Ovary (tissue), 9 donors: ENCODE measurements around the gene DMAC2L. TPM values are rescaled to one million over a fixed set of nuclear protein-coding genes. Genes with fewer than 3 reads are reported as not detected.

Experiments used
- DNase-seq, 5 donors: peaks; one replicate each; pipeline ENCODE4 v3.0.0-alpha.2; 2019 to 2020
- H3K27ac ChIP-seq, 2 donors: fragments of 200-600 bp; one replicate each; pipeline versions ENCODE4 v1.5.1 to v1.8.0; 2019 to 2022
- H3K27me3 ChIP-seq: fragments of 200-600 bp; one replicate; pipeline ENCODE4 v1.8.0; 2022
- H3K36me3 ChIP-seq: fragments of 200-600 bp; sonication (generic); one replicate; pipeline ENCODE4 v1.5.1; 2019
- H3K4me1 ChIP-seq: one replicate; pipeline ENCODE4 v1.8.1; 2013; ENCODE audit warnings: mild to moderate bottlenecking, moderate library complexity; ENCODE audit not compliant: insufficient read depth
- H3K4me3 ChIP-seq: fragments of 200-600 bp; sonication (generic); one replicate; pipeline ENCODE4 v1.5.1; 2017
- H3K9me3 ChIP-seq, 2 donors: fragments of 200-600 bp in 1 of 2; sonication (generic) in 1 of 2; one replicate each; pipeline versions ENCODE4 v1.5.1 to v1.8.1; 2013 to 2019; ENCODE audit warnings: mild to moderate bottlenecking in 1 of 2, moderate library complexity in 1 of 2
- CTCF ChIP-seq, 3 donors: fragments of 450-650 bp in 2 of 3; fragments of 200-600 bp in 1 of 3; IDR thresholded peaks; one replicate each; pipeline versions ENCODE4 v1.5.1 to v1.8.0; 2016 to 2022; ENCODE audit warnings: antibody characterized with exemption in 3 of 3, mild to moderate bottlenecking in 1 of 3
- EP300 ChIP-seq: sonication (generic); formaldehyde crosslinking; IDR thresholded peaks from one replicate; pipeline ENCODE4 v1.6.1; 2017; ENCODE audit warnings: antibody characterized with exemption
- POLR2A ChIP-seq: fragments of 450-650 bp; IDR thresholded peaks from one replicate; pipeline ENCODE4 v1.6.1; 2017; ENCODE audit warnings: antibody characterized with exemption, mild to moderate bottlenecking, moderate library complexity
- WGBS, 3 donors: extraction: QIAGEN DNeasy Blood & Tissue Kit in 1 of 3; methylation state at CpG; one replicate each; pipeline versions ENCODE4 v1.1.5 to v1.1.7; 2013 to 2017; 5-methylcytosine and 5-hydroxymethylcytosine counted together
- intact Hi-C, 4 donors: fragments of 100-400 bp; cut with DNase I; formaldehyde crosslinking; loops; one replicate each; pipeline versions ENCODE4 v1.11.0 to v1.15.1; 2022 to 2023
- polyA plus RNA-seq, 2 donors: library from polyadenylated mRNA; stranded (reverse); fragments of 200-250 nt in 1 of 2; fragments of 350-450 nt in 1 of 2; fragmentation: Illumina TruSeq in 1 of 2; extraction: RNeasy Lipid Tissue Mini Kit (QIAGEN cat#74804) in 1 of 2; gene quantifications; one replicate each; pipeline ENCODE4 v1.2.3, GENCODE V29; 2013 to 2014
- total RNA-seq, 7 donors: library from RNA; depleted of rRNA in 2 of 7; stranded (reverse); fragments of >200 nt in 2 of 7; fragmentation: NEBNext Ultra II Directional in 3 of 7; extraction: Animal tissue kit (Norgen Biotek cat#: 25700) in 3 of 7; gene quantifications; one replicate each; pipeline versions ENCODE4 v1.1.0 to v1.2.4, GENCODE V29; 2016 to 2023
- donor health status: DM: no; HTN: no; CAD: no; lungs with moderate emphysema.
- donor health status: DM: no; HTN: no; CAD: no.
- donor health status: Bipolar disorder and iron deficiency.
- donor health status: DM: yes; HTN: yes; CAD: no.
- donor health status: DM: no; HTN: no; CAD: no.
- donor health status: DM: yes; HTN: yes; CAD: no.

Gene DMAC2L
- total and polyA plus RNA-seq, 9 donors, result 5.1 to 19.8 (median 12.9) TPM

- intact Hi-C loops, result no loop called here
- DNase-seq, result no peak
- H3K9me3 ChIP-seq, result no peaks in the 10 kb centered on the region
- 96 to 100% (median 99%) methylated on average over 2 of the region's 2 CpGs for WGBS, 3 donors
- H3K4me1 ChIP-seq, result no peaks in the 10 kb centered on the region
- no peaks in the 10 kb centered on the region for H3K36me3 ChIP-seq
- TF ChIP-seq CTCF (IDR thresholded peaks at IDR 0.05), result no peak
- no peak for TF ChIP-seq POLR2A
- TF ChIP-seq EP300, result no peak
- H3K27ac ChIP-seq, result no peak overlapping the region
- no peaks in the 10 kb centered on the region for H3K27me3 ChIP-seq
- no peak overlapping the region for H3K4me3 ChIP-seq
Observed at GRCh38 chr14:50299585-50299984, 12.5 kb upstream of the DMAC2L start.

GRCh38 chr14:50301914-50302313 lies 10.2 kb upstream of the DMAC2L start:
- intact Hi-C loops, result no loop called here
- Histone ChIP-seq H3K4me3 (no peak overlapping the region), H3K27ac (no peak overlapping the region), H3K36me3 (no peaks in the 10 kb centered on the region), H3K4me1 (no peaks in the 10 kb centered on the region), H3K9me3 (no peaks in the 10 kb centered on the region), H3K27me3 (no peaks in the 10 kb centered on the region)
- DNase-seq, result no peak
- TF ChIP-seq CTCF (IDR thresholded peaks at IDR 0.05) (no peak), EP300 (no peak), POLR2A (no peak)

GRCh38 chr14:50303744-50304471 lies 8.2 kb upstream of the DMAC2L start:
- TF ChIP-seq POLR2A (no peak), CTCF (IDR thresholded peaks at IDR 0.05) (no peak), EP300 (no peak)
- Histone ChIP-seq H3K4me3 (no peak overlapping the region), H3K4me1 (no peaks in the 10 kb centered on the region), H3K36me3 (no peaks in the 10 kb centered on the region), H3K9me3 (no peaks in the 10 kb centered on the region), H3K27ac (no peak overlapping the region), H3K27me3 (no peaks in the 10 kb centered on the region)
- WGBS, 3 donors, result 92 to 96% (median 94%) methylated on average over 8 of the region's 8 CpGs
- intact Hi-C loops, result no loop called here
- DNase-seq, result no peak

DNA sequence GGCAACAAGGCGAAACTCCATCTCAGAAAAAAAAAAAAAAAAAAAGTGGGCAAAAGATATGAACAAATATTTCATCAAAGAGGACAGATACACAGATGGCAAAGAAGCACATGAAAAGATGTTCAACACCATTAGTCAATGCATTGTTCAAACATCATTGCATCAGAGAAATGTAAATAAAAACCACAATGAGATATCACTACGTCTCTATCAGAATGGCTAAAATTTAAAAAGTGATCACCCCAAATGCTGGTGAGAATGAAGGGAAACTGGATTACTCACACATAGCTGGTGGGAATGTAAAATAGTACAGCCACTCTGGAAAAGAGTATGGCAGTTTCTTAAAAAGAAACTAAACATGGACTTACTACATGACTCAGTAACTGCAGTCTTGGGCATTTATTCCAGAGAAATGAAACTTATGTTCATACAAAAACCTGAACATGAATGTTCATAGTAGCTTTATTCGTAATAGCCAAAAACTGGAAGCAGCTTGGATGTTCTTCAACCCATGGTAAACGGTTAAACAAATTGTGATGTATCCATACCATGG lies 3.7 kb upstream of the DMAC2L start:
- intact Hi-C loops, result no loop called here
- H3K4me1 ChIP-seq, result no peaks in the 10 kb centered on the region

More for the DNA sequence above, 3.7 kb upstream of the DMAC2L start:
- Histone ChIP-seq H3K9me3 (no peaks in the 10 kb centered on the region), H3K36me3 (no peaks in the 10 kb centered on the region), H3K27me3 (no peaks in the 10 kb centered on the region), H3K4me3 (no peak overlapping the region), H3K27ac (no peak overlapping the region)
- WGBS, 3 donors, result 77 to 84% (median 82%) methylated on average over 4 of the region's 4 CpGs
- TF ChIP-seq CTCF (IDR thresholded peaks at IDR 0.05) (no peak), EP300 (no peak), POLR2A (no peak)
- no peak for DNase-seq
